ENCODE results near the gene TSPAN8. TPM values are rescaled to one million over a fixed set of nuclear protein-coding genes. Genes with fewer than 3 reads are reported as not detected.

TSPAN8 gene
- total RNA-seq, 4 donors from 2014 or later: 5.9 to 22.9 (median 18.9) TPM

Other genes starting within 250 kb of the TSPAN8 start
- gene PTPRR, start 237.3 kb downstream of the TSPAN8 start, total RNA-seq: under 1 TPM in 1 of 4 donors, not detected in 3; 0.15 TPM

All from lower leg skin (tissue), 4 donors.